SKM-1 treated with dmso at 0.1 percent for 144 hours (cell line): ENCODE data around the gene DDX3X.

Experiments used
- DNase-seq: peaks from one replicate; lab custom pipeline; 2025; ENCODE audit not compliant: unreplicated experiment; lab: John Stamatoyannopoulos, UW

DDX3X gene

DNA sequence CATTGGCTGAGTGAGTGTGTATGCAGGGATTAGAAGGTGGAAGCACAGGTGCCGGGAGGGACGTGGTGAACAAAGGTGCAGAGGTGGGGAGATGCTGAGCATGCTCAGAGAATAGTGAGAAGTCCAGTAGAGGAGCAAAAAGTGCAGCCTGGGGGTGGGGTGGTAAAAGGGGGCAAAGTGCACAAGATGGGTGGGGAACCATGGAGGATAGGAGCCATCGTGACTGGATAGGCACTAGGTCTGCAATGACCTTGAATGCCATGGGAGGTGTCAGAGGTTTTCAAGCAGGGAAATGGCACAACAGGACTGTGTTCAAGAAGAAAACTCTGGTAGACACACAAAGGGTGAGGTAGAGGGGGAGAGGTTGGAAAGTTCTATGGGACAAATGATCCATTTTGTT, 6.6 kb upstream of the DDX3X start:
- DNase-seq: no peak

DNA sequence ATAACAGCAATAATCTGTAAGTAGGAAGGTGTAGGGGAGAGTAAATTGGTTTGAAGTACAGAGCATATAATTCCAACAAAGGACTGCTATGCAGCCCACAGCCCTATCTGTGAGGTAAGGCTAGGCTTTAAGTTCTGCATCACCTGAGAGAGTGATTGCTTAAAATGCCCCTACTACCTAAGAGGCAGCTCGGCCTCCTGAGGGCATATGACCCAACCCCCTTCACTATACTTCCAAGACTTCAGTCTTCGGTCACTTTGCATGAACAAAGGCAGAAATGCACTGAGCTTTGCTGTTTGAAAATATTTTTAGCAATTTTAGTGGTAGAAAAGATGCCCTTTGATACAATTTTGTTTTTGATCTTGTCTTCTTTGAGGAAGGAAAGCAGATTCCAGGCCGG, 4.9 kb upstream of the DDX3X start:
- no peak for DNase-seq

DNA sequence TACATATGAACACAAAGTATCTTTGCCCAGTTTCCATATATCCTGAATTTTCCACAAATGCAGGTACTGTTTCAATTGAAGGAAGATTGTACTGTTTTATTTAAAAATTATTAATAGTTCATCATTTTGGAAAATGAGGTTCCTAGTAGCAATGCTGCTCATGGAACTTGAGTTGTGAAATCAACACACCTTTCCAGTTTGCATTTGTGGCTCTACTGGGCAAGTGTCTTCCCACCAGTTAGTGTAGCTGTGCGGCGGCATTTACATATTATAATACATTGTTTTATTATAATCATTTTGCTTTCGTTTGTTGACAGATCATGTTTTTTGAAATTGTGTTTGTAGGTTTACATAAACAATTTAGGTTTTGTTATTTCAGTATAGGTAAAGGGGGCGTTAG, 2.0 kb upstream of the DDX3X start:
- DNase-seq: no peak

DNA sequence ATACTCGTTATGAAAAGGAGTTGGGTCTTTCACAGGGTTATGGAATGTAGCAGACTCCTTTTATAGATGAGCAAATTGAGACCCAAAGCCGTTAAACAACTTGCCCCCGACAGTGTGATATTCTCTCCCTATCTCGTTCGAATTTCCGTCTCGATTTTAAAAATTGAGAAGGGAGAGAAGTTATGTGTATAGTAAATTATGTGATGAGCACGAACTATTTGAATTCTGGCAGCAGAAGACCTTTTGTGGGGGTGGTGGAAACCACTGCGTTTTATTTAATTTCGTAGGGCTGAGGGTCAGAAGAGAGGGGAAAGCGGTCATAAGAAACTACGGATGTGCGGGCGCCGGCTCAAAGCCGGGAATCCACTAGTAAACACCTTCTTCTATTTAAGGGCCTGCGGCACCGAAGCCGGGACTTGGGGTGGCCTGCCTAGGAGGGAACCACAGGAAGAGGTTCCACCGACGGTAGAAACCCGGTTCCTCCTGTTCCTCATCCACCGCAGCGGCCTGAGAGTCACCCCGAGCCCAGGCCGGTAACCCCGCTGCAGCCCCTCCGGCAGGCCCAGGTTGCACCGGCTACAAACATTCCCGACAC, 1.5 kb upstream of the DDX3X start:
- peak; percentile 8 for DNase-seq

DNA sequence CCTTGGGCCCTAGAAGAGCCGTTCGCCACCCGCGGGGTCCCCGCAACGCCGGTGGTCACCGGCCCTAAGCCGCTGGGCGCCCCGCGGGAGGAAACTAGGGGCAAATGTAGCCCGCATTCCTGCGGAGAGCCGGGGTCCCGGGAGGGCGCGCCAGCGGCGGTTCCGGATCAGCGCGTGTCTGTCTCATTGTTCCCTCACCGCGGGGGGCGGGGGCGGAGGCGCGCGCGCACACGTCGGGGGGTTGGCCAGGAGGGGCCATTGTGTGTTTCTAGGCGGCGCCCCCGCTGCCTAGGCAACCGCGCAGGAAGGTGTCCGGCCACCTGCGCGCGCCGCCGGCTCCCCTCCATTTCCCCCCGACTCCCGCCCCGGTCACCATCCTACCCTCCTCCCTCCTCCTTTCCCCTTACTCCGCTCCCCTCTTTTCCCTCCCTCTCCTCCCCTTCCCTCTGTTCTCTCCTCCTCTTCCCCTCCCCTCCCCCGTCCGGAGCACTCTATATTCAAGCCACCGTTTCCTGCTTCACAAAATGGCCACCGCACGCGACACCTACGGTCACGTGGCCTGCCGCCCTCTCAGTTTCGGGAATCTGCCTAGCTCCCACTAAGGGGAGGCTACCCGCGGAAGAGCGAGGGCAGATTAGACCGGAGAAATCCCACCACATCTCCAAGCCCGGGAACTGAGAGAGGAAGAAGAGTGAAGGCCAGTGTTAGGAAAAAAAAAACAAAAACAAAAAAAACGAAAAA, 789 bp upstream of the DDX3X start:
- peak; percentile 76 for DNase-seq

DNA sequence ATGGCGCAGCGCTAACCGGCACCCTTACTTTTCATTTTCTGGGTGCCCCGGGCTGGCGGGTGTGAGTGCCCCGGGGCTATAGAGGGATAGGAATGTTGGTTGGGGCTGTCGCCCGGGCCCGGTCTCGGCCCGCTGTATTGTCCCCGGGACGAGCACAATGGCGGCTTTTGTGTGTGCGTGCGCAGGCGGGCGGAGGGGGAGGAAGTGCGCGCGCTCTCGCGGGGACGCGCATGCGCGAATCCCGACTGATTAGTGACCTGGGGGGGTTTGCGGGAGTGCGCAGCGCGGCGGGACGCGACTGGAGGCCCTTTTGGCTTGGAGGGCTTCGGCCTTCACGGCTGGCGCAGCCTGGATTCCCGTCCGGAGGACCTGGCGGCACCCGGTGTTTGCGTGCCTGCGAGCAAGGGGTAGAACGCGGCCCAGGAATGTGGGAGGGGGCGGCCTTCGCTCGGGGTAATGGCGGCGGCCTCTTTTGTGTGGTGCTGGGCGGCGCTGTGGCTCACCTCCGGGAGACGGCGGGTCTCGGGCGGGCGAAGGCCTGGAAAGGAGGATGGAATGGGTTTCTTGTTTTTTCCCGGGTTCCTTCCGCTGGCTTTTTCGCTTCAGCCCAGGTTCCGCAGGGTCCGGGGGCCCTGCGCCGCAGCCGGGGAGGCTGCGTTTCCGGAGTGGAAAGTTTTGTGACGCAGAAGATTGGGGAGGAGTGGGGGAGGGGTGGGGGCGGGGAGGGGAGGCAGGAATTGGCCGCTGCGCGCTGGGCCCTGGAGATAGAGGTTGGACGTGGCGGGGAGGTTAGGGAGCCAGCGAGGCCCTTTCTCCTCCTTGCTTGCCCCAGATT, 618 bp downstream of the DDX3X start:
- DNase-seq: peak; percentile 21

DNA sequence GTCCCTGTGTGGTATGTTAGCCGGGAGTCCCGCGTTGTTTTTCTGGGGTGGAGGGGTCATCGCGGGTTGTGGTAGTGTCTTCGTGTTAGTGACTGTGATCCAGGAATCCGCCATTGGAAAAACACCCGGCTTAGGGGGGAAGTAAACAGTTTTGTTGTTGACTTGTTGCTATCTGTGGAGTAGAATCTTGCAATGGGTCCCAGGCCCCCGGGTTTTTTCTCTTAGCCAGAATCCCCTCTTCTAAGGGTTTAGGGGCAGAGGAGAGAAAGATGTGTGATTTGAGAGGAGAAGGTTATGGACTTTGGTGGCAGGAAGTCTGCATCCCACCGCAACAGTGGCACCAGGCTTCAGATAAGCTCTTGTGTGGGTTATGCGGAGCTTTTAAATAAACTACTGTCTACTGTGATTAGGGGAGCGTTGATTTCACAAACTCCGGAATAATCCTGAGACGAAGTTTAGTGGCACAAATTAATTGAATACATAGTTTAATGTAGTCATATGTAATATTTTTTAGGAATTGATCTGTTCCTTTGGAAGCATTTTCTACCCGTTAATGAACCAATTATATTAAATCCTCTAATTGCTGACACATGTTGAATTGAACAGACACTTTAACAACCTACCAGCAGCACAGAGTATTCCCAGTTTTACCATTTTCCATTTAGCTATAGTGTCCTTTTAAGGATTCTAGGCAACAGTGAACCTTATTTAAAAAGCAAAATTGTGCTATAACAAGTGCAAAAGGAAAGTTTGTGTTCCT, 1.4 kb downstream of the DDX3X start:
- no peak for DNase-seq

DNA sequence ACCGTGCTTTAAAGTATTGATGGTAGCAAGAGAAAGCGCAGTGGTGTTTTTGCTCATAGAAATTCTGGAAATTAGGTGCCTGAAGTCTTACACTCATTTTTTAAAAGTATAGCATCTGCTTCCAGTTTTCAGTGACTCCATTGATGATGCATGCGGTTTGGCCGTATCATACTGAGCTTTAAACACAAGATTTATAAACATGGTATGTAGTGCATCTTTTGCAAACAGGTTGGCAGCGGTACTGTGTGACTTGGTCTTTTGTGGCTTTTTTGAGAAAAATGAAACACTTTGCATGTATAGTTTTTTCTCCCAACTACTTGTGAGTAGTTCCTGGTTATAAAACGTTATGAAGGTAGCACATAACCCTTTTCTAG, 2.0 kb downstream of the DDX3X start:
- DNase-seq: no peak

DNA sequence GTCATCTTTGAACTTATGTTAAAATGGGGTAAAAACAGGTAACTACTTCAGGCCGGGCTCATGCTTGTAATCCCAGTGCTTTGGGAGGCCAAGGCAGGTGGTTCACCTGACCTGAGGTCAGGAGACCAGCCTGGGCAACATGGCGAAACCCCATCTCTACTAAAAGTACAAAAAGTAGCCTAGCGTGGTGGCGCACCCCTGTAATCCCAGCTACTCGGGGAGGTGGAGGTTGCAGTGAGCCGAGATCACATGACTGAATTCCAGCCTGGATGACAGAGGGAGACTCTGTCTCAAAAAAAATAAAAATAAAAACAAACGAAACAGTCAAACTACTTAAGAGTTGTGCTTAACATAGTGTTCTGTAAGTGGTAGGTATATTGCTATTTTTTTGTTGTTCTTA, 2.5 kb downstream of the DDX3X start:
- DNase-seq: no peak

DNA sequence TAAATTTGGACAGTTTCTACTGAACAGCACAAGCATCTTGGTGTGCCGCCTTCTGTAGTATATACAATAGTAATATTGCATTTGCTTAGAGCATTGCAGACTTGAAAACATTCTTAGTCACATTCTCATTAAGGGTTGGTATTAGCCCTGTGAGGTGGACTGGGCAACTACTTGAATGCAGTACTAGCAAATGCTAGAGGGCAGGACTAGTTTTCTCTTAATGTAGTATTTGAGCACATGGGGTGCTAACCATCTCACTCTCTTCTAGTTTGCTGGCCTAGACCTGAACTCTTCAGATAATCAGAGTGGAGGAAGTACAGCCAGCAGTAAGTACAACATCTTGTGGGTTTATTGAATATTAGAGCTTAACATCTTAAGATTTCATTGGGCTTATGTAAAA, 3.2 kb downstream of the DDX3X start:
- DNase-seq: no peak

DNA sequence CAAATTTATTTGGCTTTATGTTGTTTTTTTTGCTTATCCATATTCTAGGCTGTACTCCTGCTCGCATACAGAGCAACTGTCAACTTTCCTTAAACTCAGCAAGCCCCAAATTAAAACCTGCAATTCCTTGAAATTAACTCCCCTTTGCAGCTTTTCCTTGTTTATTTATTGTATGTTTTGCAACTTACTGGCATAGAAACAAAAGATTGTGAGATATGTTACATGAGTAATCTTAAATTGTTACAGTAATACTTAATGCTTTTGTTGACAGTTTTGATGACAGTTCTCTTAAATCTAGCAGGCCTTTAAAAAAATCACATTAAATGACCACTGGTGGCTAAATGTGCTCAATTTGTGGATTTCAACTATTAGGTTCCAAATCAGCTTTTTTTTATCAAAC, 4.5 kb downstream of the DDX3X start:
- DNase-seq: no peak

DNA sequence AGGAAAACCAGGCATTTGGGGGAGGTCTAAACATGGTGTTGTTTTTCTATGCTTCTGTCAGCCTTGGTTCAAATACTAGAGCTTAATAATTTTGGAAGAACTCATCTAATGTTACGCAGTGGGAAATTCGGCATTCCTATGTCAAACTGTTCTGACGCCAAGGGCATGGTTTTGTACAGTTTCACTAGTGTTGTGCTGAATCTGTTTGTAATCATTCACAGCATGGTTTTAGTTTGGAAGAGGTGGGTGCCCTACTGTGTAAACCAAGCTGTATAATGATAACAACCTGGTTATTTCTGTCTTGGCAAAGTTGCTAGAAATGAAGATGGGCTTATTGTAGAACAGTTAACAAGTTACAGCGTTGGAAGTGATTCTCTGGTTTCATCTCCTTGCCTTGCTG, 5.2 kb downstream of the DDX3X start:
- no peak for DNase-seq

DNA sequence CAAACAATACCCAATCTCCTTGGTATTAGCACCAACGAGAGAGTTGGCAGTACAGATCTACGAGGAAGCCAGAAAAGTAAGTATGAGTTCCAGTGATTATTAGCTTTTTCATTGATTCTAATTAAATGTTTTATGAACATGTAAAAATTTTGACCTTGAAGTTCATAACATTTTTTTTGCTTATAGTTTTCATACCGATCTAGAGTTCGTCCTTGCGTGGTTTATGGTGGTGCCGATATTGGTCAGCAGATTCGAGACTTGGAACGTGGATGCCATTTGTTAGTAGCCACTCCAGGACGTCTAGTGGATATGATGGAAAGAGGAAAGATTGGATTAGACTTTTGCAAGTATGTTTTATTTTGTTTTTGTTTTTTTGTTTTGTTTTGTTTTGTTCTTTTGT, 10.1 kb downstream of the DDX3X start:
- no peak for DNase-seq

DNA sequence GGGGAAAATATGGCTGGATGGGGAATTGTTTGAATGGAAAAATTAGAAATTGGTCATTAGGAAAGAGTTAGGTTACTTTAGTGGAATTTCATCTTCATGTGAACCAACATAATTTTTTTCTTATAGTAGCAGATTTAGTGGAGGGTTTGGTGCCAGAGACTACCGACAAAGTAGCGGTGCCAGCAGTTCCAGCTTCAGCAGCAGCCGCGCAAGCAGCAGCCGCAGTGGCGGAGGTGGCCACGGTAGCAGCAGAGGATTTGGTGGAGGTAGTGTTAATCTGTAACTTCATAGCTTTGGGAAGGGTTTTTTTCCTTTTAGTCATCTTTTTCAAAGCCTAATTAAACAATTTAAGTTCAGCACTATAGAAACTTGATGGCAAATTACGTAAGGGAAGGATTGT, 13.2 kb downstream of the DDX3X start:
- no peak for DNase-seq

DNA sequence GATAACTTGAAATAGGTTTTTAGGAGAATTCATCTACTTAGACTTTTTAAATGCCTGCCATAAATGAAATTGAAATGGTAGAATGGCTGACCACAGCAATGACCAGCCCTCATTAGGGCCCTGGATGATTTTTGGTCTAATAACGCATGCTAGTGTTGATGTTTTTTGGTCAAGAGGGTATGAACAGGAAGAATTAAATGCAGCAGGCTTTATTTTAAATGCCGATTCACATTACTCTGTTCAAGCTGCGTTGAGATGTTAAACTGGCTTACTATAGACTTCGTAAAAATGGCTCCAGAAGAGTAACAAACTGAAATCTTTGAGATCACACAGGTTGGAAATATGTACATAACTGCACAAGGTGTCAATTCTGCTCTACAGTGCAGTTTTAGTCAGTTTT, 14.6 kb downstream of the DDX3X start:
- DNase-seq: no peak

DNA sequence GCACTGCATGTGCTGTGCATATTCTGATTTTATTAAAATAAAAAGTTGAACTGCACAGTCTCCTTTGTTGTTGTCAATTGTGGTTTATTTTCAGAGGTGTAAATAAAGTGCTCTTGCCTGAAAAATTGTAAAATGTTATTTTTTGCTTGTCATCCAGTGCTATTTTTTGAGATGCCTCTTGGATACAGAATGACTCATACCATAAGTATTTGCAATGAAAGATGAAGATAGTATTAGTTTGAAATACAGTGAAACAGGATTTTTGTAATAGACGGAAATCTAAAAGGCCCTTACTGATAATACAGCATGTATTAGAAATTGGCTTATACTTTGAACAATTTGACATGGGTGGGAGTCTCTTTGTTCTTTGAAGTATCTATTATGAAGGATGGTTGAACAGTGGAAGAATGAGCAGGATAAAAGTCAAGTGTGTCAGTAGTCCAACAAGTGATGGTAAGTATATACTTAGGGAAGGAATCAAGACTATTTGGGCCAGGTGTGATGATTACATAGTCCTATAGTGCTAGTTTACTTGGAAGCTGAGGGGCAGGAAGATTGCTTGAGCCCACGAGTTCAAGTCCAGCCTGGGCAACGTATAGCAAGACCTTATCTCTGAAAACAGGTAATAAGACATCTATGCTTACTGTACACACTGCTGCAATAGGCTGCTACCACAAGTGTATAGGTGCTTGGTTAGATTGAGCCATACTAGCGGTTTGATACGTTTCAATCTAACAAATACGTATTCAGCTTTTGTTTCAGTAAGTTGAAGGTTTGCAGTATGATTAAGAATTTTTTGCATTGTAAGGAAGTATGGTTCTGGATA, 16.4 kb downstream of the DDX3X start:
- no peak for DNase-seq

DNA sequence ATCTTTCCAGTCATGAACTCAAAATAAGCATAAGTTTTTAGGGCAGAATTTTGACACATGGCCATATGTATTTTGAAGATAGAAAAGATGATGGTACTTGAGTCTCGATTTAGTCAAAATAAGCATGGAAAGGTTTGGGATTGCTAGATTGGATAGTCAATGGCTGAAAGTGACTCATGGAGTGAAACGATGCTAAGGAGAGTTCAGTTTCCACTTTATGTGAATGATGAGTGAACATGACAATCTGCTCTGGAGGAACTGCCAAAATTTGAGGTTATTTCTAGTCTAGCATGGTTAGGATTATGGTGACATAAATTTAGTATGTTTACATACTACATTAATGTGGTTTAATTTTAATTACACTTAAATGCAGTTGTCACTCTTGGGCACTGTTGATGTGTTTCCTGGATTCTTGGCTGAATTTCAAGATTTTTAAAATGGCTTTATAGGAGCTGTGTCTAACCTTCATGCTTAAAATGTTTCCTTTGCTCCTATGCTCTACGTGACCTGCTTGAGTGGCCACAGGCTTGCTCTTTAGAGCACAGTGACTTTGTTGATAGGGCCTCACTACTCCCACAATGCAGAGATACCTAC, 17.1 kb downstream of the DDX3X start:
- DNase-seq: no peak

DNA sequence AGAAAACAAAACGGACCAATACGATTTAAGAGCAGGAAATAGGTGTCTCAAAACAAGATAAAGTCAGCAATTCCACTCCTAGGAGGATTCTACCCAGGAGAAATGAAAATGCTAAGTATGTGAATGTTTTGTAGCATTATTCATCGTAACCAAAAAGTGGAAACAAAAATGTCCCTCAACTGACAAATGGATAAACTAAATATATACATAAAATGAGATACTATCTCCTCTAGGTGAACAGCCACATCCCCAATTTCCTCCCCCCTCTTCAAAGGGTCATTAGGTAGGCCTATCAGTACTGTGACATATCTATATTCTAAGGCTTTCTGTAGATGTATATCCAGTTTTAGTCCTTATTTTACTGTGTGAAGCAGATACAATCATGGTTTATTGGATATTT, 18.0 kb downstream of the DDX3X start:
- no peak for DNase-seq

DNA sequence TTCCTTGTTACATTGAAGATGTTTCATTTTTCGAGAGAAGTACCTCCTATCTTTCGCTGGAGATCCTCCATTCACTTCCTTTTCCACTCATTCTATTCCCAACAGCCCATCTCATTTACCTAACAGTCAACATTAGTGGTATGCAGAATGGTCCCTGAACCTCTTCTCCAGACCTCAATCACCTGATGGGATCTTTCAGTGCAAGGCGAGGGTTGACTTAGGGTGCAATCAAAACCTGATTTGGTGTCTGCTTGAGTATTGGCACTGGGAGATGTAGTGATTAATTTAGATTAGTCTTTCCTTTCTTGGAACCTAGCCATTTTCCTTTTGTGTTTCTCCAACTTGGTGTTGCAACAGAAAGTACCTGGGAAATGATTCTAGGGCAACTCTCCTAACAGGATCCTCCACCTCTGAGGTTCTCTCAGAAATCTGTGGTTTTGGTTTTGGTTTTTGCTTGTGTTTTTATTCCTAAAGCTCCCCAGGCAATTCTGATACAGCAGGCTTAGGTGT, 18.4 kb downstream of the DDX3X start:
- no peak for DNase-seq

DNA sequence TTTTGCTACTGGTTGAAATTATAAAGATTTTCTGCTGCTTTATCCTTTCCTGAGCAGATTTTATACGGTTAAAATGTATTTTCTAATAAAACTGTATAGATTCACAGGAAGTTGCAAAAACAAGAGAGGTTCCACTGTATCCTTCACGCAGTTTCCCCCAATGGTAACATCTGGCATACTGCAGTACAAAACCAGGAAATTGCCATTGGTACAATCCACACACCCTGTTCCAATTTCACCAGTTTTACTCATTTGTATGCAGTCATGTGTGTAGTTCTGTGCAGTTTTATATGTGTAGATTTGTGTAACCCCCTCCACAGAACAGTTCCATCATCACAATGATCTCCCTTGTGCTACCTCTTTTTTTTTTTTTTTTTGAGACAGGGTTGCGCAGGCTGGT, 20.0 kb downstream of the DDX3X start:
- no peak for DNase-seq
